ENCODE data around the gene CX3CR1. TPM values are rescaled to one million over a fixed set of nuclear protein-coding genes. Genes with fewer than 3 reads are reported as not detected.

The CX3CR1 gene
- total RNA-seq, 1 donor, result not detected

DNA sequence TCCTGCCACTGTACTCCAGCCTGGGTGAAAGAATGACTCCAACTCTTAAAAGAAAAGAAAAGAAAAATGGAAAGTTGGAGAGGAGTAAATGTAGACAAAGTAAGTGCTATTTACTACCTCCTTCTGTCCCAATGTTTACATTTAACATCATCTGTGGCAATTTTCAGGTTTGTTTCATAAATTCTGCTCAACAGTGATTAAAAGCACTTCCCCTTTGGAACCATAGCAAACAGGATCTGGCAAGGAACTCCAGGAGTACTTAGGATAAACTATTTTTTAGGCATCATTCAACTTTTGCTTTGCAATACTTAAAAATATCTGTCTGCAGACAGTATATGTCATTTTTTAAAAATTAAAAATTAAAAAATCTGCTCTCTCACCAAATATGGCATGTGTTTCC, 5.5 kb upstream of the CX3CR1 start:
- DNase-seq (ENCODE audit: low read depth), result no peak
- TF ChIP-seq, protein P1, sequence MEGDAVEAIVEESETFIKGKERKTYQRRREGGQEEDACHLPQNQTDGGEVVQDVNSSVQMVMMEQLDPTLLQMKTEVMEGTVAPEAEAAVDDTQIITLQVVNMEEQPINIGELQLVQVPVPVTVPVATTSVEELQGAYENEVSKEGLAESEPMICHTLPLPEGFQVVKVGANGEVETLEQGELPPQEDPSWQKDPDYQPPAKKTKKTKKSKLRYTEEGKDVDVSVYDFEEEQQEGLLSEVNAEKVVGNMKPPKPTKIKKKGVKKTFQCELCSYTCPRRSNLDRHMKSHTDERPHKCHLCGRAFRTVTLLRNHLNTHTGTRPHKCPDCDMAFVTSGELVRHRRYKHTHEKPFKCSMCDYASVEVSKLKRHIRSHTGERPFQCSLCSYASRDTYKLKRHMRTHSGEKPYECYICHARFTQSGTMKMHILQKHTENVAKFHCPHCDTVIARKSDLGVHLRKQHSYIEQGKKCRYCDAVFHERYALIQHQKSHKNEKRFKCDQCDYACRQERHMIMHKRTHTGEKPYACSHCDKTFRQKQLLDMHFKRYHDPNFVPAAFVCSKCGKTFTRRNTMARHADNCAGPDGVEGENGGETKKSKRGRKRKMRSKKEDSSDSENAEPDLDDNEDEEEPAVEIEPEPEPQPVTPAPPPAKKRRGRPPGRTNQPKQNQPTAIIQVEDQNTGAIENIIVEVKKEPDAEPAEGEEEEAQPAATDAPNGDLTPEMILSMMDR (IDR thresholded peaks at IDR 0.05; ENCODE audit: insufficient read depth, low read length), result no peak
- no peak overlapping the region for H3K4me3 ChIP-seq (ENCODE audit: low read depth, low read length)

DNA sequence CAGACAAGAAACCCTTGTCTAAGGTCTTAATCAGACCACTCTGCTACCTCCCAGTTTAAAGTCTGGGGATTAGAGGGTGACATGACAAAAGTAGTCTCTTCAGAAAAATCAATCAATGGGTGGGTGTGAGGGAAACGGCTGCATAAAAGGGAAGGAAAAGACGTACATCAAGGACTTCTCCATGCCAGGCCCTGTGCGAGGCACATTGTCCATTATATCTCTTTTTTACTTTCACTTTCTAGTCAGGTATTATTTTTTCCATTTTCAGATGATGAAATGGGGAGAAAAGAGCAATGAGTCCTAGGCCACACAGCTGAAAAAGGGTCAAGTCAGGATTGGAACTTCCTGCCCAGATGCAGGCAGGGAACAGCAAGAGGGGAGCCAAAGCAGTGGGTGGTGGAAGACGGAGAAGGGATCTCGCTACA, 4.6 kb upstream of the CX3CR1 start:
- DNase-seq (ENCODE audit: low read depth), result peak; percentile 18
- H3K4me3 ChIP-seq (ENCODE audit: low read depth, low read length), result no peak overlapping the region
- TF ChIP-seq, protein P1 (IDR thresholded peaks at IDR 0.05; ENCODE audit: insufficient read depth, low read length), result no peak

DNA sequence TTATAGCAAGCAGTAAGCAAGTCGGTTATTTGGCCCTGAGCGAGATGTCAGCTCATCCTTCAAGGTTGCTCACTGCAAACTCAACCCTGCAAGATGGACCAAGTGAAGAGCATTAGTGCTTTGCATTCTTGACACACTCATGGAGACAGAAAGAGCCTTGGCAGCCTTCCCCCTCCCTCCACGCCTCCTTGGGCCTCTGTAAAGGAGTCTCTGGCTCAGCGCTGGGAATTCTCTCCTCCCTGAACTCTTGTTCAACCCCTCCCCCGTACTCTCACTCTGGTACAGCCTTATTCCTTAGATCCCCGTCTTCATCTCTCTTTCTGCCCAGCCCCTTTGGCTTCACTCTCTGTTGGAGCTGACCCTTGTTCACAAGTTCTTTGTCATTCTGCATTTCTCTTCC, 2.2 kb upstream of the CX3CR1 start:
- no peak overlapping the region for H3K4me3 ChIP-seq (ENCODE audit: low read depth, low read length)
- DNase-seq (ENCODE audit: low read depth), result no peak
- TF ChIP-seq, protein P1 (IDR thresholded peaks at IDR 0.05; ENCODE audit: insufficient read depth, low read length), result no peak

DNA sequence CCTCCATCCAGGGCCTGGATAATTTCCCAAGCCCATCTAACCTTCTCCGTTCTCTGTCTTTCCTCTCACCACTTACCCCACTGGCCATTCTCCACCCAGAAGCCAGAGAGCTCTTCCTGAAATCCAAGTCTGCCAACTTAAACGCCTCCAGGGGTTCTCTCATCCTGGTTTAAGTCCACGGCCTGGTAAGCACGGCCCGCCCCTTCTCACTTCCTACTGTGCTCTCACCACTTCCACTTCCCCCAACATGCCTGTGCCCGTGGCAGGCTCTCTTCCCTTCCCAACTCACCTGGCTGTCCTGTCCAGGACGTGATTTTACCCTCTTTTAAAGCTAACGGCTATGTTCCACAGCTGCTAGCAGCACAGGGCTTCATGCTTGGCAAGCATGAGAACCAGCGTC, 1.7 kb upstream of the CX3CR1 start:
- TF ChIP-seq, protein P1 (IDR thresholded peaks at IDR 0.05; ENCODE audit: insufficient read depth, low read length), result no peak
- H3K4me3 ChIP-seq (ENCODE audit: low read depth, low read length), result no peak overlapping the region
- no peak for DNase-seq (ENCODE audit: low read depth)

- TF ChIP-seq, protein P1 (IDR thresholded peaks at IDR 0.05; ENCODE audit: insufficient read depth, low read length), result no peak
- no peak for DNase-seq (ENCODE audit: low read depth)
- no peak overlapping the region for H3K4me3 ChIP-seq (ENCODE audit: low read depth, low read length)
These were observed 735 bp upstream of the CX3CR1 start for GRCh38 chr3:39280571-39280970.

DNA sequence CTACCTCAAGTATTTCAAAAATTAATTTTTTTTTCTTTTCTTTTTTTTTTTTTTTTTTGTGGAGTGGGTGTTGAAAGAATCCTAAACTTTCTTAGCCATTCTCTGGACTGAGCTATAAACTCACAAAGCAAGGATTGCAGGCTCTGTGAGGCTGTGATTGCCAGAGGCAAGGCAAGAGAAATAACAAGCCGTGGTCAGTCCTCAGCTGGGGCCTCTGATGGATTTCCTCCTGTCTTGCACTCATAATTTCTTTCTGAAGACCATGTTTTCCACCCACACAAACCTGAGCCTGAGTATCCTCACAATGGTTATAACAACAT, 1.3 kb downstream of the CX3CR1 start:
- TF ChIP-seq, protein P1 (IDR thresholded peaks at IDR 0.05; ENCODE audit: insufficient read depth, low read length), result no peak
- no peak for DNase-seq (ENCODE audit: low read depth)
- no peak overlapping the region for H3K4me3 ChIP-seq (ENCODE audit: low read depth, low read length)

DNA sequence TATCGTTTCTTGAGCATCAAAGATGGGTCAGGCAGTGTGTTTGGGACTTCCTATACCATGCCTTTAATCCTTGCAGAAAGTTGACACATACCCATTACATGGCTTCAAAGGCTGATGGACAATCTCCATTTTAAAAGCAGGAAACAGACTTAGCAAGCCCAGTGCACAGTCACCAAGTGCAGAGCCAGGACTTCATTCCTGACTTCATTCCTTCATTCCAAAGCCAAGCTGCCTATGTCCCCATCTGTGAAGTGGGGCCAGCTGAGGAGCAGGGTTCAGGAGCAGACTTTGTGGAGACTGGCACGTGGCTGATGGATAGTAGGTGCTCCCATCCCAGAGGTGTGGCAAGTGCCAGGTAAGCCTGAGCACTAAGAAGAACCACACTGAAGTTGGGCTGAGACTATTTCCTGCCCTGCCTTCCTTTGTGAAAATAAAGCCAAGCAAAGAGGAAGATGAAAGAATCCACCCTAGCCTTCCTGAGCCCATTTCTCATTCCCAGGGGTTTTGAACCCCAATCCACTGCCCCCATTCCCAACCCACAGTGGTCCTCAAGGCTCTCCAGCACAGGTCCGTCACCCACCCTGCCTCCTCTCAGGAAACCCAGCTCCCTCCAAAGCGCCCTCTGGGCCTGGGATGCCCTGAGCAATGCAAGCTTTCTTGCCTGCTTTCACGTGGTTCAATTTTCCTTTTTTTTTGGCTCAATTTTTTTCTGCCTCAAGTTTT, 1.8 kb downstream of the CX3CR1 start:
- DNase-seq (ENCODE audit: low read depth), result no peak
- TF ChIP-seq, protein P1 (IDR thresholded peaks at IDR 0.05; ENCODE audit: insufficient read depth, low read length), result no peak
- no peak overlapping the region for H3K4me3 ChIP-seq (ENCODE audit: low read depth, low read length)

Measured in fibroblast of the aortic adventitia (primary cell).